ENCODE data around the gene RNF186.

RNF186 gene

DNA sequence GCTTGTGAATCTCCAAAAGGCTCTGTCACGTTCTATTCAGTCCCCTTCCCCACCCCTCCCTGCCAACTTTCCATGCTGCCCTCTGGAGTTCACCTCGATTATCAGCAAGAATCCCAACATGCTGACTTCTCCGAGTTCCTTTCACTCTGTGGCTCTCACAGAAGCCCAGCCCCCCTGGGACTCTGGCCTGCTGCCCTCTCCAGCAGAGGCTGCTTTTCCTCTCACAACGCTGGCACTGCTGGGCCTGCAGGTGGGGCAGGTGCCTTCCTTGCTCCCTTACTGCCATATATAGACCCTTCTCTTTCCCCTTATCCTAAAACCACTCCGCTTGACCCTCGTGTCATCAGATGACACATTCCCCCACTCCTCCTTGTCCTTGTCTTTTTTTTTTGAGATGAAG, 10.2 kb upstream of the RNF186 start:
- H3K36me3 ChIP-seq (ENCODE audit: control insufficient read depth, low read length) = no peaks in the 10 kb centered on the region
- TF ChIP-seq, protein P1, sequence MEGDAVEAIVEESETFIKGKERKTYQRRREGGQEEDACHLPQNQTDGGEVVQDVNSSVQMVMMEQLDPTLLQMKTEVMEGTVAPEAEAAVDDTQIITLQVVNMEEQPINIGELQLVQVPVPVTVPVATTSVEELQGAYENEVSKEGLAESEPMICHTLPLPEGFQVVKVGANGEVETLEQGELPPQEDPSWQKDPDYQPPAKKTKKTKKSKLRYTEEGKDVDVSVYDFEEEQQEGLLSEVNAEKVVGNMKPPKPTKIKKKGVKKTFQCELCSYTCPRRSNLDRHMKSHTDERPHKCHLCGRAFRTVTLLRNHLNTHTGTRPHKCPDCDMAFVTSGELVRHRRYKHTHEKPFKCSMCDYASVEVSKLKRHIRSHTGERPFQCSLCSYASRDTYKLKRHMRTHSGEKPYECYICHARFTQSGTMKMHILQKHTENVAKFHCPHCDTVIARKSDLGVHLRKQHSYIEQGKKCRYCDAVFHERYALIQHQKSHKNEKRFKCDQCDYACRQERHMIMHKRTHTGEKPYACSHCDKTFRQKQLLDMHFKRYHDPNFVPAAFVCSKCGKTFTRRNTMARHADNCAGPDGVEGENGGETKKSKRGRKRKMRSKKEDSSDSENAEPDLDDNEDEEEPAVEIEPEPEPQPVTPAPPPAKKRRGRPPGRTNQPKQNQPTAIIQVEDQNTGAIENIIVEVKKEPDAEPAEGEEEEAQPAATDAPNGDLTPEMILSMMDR (IDR thresholded peaks at IDR 0.05; ENCODE audit: low read depth, low read length, poor library complexity, severe bottlenecking) = no peak
- TF ChIP-seq EZH2phosphoT487 (IDR thresholded peaks at IDR 0.05; ENCODE audit: borderline replicate concordance, low read length) = no peak
- no peaks in the 10 kb centered on the region for H3F3A ChIP-seq (ENCODE audit: control insufficient read depth, insufficient read depth)
- H4K20me1 ChIP-seq (ENCODE audit: control insufficient read depth, insufficient read depth, low read depth, low read length) = no peaks in the 10 kb centered on the region
- no peak overlapping the region for H3K4me2 ChIP-seq (ENCODE audit: low read length)
- H3K4me3 ChIP-seq (ENCODE audit: low read length) = no peak overlapping the region
- no peak overlapping the region for H3K27ac ChIP-seq (ENCODE audit: low read depth, low read length)
- H3K9me3 ChIP-seq (ENCODE audit: control insufficient read depth, insufficient read depth, low read length) = no peaks in the 10 kb centered on the region
- no peaks in the 10 kb centered on the region for H3K79me2 ChIP-seq (ENCODE audit: control insufficient read depth, low read length)
- no peaks in the 10 kb centered on the region for H3K9me2 ChIP-seq (replicated peaks; ENCODE audit: control insufficient read depth, low read length)
- H3K27me3 ChIP-seq (ENCODE audit: control insufficient read depth, low read length) = no peaks in the 10 kb centered on the region
- no peaks in the 10 kb centered on the region for H3K4me1 ChIP-seq (ENCODE audit: control insufficient read depth, low read length)

DNA sequence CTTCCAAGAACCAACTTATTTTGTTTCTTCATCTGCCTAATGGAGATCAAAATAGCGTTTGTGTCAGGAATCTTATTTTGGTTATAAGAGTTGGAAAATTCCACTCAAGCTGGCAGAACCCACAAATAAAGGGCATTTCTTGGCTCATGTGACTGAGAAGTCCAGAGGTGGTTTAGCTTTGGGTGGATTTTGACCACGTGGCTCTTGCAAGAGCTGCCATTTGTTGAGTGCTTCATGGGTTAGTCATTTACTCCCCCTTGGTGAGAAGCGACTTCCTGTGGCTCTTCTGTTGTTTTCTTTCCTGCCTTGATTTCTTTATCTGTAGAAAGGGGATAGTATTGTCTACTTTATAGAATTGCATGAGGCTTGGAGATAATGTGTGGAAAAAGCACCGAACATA, 9.5 kb upstream of the RNF186 start:
- H3K4me1 ChIP-seq (ENCODE audit: control insufficient read depth, low read length) = no peaks in the 10 kb centered on the region
- H3K27me3 ChIP-seq (ENCODE audit: control insufficient read depth, low read length) = no peaks in the 10 kb centered on the region
- no peak for TF ChIP-seq EZH2phosphoT487 (IDR thresholded peaks at IDR 0.05; ENCODE audit: borderline replicate concordance, low read length)
- TF ChIP-seq, protein P1 (IDR thresholded peaks at IDR 0.05; ENCODE audit: low read depth, low read length, poor library complexity, severe bottlenecking) = no peak
- H3K36me3 ChIP-seq (ENCODE audit: control insufficient read depth, low read length) = no peaks in the 10 kb centered on the region
- no peaks in the 10 kb centered on the region for H3K9me2 ChIP-seq (replicated peaks; ENCODE audit: control insufficient read depth, low read length)
- no peaks in the 10 kb centered on the region for H3F3A ChIP-seq (ENCODE audit: control insufficient read depth, insufficient read depth)
- no peaks in the 10 kb centered on the region for H4K20me1 ChIP-seq (ENCODE audit: control insufficient read depth, insufficient read depth, low read depth, low read length)
- H3K4me3 ChIP-seq (ENCODE audit: low read length) = no peak overlapping the region
- no peaks in the 10 kb centered on the region for H3K79me2 ChIP-seq (ENCODE audit: control insufficient read depth, low read length)
- no peak overlapping the region for H3K4me2 ChIP-seq (ENCODE audit: low read length)
- H3K27ac ChIP-seq (ENCODE audit: low read depth, low read length) = no peak overlapping the region
- no peaks in the 10 kb centered on the region for H3K9me3 ChIP-seq (ENCODE audit: control insufficient read depth, insufficient read depth, low read length)

DNA sequence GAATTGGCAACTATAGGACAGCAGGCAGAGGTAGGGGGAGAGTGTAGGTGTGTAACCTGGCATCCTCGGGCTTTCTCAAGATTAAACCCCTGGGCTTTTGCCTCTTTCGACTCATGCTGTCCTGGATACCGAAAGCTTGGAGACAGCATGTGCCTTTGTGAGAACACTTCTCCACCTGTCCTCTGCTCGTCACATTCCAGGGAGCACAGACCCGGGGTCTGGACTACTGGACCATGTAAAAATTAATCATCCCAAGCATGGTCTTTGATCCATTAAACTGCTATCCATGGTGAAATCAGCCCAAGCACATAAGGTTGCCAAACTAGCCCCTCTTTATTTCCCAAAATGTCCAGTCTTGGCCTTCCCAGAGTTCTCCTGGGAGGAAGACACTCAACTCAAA, 9.0 kb upstream of the RNF186 start:
- Histone ChIP-seq H3F3A (ENCODE audit: control insufficient read depth, insufficient read depth) (no peaks in the 10 kb centered on the region), H4K20me1 (ENCODE audit: control insufficient read depth, insufficient read depth, low read depth, low read length) (no peaks in the 10 kb centered on the region), H3K9me2 (replicated peaks; ENCODE audit: control insufficient read depth, low read length) (no peaks in the 10 kb centered on the region), H3K36me3 (ENCODE audit: control insufficient read depth, low read length) (no peaks in the 10 kb centered on the region), H3K27me3 (ENCODE audit: control insufficient read depth, low read length) (no peaks in the 10 kb centered on the region), H3K4me2 (ENCODE audit: low read length) (no peak overlapping the region), H3K27ac (ENCODE audit: low read depth, low read length) (no peak overlapping the region), H3K9me3 (ENCODE audit: control insufficient read depth, insufficient read depth, low read length) (no peaks in the 10 kb centered on the region), H3K79me2 (ENCODE audit: control insufficient read depth, low read length) (no peaks in the 10 kb centered on the region), H3K4me3 (ENCODE audit: low read length) (no peak overlapping the region), H3K4me1 (ENCODE audit: control insufficient read depth, low read length) (no peaks in the 10 kb centered on the region)
- TF ChIP-seq EZH2phosphoT487 (IDR thresholded peaks at IDR 0.05; ENCODE audit: borderline replicate concordance, low read length) = no peak
- TF ChIP-seq, protein P1 (IDR thresholded peaks at IDR 0.05; ENCODE audit: low read depth, low read length, poor library complexity, severe bottlenecking) = no peak

DNA sequence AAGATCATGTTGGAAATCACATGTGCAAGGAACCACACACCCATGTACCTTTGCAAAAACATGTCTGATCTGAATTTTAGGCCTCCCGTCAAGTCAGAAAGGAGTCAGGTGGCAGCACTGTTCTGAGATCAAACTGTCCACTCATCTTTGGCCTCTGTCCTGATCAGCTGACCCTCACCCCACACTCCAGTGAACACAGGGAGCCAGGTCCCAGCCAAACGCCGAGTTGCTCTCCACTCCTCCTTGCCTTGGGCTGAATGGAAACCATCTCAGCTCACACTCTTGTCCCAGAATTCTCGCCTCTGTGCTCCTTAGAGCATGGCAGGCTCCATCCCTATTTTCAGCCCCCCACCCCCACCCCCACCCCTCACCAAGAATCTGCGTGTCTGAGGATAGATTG, 4.6 kb upstream of the RNF186 start:
- TF ChIP-seq EZH2phosphoT487 (IDR thresholded peaks at IDR 0.05; ENCODE audit: borderline replicate concordance, low read length) = no peak
- TF ChIP-seq, protein P1 (IDR thresholded peaks at IDR 0.05; ENCODE audit: low read depth, low read length, poor library complexity, severe bottlenecking) = no peak
- H4K20me1 ChIP-seq (ENCODE audit: control insufficient read depth, insufficient read depth, low read depth, low read length) = no peaks in the 10 kb centered on the region
- no peaks in the 10 kb centered on the region for H3K27me3 ChIP-seq (ENCODE audit: control insufficient read depth, low read length)
- no peaks in the 10 kb centered on the region for H3K4me1 ChIP-seq (ENCODE audit: control insufficient read depth, low read length)
- no peak overlapping the region for H3K27ac ChIP-seq (ENCODE audit: low read depth, low read length)
- no peaks in the 10 kb centered on the region for H3K36me3 ChIP-seq (ENCODE audit: control insufficient read depth, low read length)
- no peaks in the 10 kb centered on the region for H3K79me2 ChIP-seq (ENCODE audit: control insufficient read depth, low read length)
- no peak overlapping the region for H3K4me3 ChIP-seq (ENCODE audit: low read length)
- no peaks in the 10 kb centered on the region for H3F3A ChIP-seq (ENCODE audit: control insufficient read depth, insufficient read depth)
- no peaks in the 10 kb centered on the region for H3K9me2 ChIP-seq (replicated peaks; ENCODE audit: control insufficient read depth, low read length)
- no peaks in the 10 kb centered on the region for H3K9me3 ChIP-seq (ENCODE audit: control insufficient read depth, insufficient read depth, low read length)
- no peak overlapping the region for H3K4me2 ChIP-seq (ENCODE audit: low read length)
